Kasumi-1 (cell line): ENCODE results near the gene GLI3.
A peak's percentile ranks its signal among the peaks of the same experiment; 100 is the strongest.

ENCODE experiments used
- DNase-seq, 2 experiments: peaks; one replicate each; lab custom pipeline; 2025; lab: John Stamatoyannopoulos, UW

The GLI3 gene

DNA sequence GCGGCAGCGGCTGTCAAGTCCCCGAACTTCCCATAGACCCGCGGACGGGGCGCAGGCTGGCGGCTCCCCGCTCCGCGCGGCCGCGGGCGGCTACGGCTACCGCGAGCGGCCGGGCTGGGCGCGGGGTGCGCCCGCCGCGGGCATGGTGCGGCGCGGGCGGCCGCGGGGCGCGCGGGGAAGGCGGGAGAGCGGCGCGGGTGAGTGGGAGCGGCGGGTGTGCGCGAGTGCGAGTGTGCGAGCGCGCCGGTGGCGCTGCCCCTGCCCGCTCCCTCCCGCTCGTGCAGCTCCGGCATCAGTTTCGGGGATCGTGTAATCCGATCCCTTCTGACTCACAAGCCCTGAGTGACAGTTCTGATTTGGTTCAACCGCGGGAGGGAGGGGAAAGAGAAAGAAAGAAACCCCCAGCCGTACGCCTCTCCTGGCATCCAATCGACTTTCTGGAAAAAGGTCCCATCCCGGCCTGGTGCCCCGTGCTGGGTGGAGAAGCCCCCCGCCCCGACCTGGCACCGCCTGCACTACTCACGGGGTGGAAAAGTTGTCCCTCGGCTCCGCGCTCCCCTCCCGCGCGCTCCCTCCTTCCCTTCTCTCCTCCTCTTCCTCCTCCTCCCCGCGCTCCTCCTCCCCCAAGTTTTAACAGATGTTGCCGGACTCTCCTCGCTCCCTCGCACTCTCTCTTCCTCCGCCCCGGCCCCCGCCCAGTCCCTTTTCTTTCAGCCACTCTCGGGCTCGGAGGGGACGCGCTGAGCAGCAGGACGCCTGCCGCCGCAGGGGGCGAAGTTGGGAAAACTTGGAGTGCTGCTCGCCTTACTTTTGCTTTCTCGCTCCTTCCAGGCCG is at the start of gene GLI3:
GLI3 (minus strand) TSS at position 234 of the 835 bp plus-strand sequence. CDS start 13,956 bp downstream, outside the sequence.
- DNase-seq = peak; percentile 84

GRCh38 chr7:42285383-42285824 is 48.4 kb upstream of the GLI3 start:
- no peak for DNase-seq

DNA sequence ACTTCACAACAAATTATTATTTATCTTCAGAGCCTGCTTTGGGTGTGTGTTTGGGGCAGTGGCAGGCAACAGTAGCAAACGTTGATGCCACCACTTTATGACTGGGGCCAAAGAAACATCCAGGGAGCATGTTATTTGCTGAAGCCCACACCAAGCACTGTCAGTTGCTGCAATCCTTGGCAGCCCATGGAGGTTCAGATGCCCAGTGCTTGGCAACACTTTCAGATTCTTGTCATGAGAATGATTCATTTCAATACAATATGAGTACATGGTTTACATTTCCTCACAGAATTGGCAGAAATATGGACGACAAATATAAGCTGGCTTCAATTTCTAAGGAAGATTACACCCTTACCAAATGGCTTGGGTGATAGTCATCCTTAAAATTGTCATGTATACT is 46.5 kb upstream of the GLI3 start:
- no peak for DNase-seq

DNA sequence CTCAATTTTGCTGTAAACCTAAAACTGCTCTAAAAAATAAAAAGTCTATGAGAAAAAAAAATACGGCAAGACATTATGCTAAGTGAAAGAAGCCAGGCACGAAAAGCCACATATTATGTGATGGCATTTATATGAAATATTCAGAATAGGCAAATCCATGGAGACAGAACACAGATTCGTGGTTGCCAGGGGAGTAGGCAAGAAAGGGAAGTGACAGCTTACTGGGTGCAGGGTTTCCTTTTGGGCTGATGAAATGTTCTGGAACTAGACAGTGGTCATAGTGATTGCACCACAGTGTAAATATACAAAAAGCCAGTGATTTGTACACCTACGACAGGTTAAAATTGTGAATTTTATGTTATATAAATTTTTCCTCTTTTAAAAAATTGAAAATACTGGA is 41.3 kb upstream of the GLI3 start:
- DNase-seq = peak; percentile 36 to 52

DNA sequence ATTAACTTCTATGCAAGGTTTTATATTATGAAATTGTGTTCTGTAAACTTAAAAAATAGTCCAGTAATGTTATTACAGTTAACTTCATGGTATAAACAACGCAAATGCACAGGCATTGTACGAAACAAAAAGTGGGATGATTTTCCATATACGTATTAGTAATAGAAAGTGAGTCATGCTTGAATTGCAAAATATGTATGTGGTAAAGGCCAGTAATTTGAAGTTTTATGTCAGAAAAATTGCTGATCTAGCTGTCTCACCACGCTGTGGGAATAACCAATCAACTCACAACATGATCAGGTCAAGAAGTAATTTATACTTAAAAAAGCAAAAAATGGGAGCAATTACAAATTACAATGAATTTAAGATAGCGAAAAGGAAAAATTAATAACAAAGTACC is 37.0 kb upstream of the GLI3 start:
- no peak for DNase-seq

DNA sequence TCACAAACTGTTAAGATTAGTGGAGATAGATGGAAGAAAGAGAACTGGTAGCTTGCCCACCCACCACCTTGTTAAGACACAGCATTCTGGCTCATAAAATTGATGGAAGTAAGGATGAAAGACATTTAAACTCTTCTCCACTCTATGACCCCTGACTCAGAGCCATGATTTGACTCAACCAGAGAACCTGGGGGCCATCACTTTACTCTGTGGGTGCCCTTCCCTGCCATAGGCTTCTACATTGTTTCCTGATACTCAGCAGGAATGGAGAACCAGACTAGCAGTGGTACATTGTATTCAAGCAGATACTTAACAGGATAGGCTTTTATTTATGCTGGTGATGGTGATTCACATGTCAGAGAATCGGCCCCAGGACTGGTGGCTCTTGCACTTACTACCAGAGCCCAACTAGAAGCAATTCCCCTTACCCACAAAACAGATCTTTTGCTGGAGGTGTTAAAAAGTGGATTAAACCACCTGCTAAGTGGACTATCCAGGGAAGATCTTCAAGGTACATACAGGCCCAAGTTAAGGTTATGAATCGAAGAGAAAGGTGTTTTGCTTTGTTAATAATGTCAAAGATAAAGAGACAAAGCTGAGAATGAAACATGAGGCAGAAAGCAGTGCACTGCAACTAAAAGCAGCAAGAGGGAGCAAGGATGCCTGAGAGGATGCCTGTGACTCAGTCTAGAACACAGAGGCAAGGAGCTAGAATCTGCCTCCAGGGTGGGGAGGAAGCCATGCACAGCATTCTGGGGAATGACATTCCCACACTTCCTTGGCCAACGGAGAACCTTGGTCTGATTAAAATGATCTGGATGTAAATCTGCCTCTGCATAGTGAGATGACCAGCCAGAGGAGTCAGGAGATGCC is 36.0 kb upstream of the GLI3 start:
- DNase-seq = peak; percentile 8 to 16

DNA sequence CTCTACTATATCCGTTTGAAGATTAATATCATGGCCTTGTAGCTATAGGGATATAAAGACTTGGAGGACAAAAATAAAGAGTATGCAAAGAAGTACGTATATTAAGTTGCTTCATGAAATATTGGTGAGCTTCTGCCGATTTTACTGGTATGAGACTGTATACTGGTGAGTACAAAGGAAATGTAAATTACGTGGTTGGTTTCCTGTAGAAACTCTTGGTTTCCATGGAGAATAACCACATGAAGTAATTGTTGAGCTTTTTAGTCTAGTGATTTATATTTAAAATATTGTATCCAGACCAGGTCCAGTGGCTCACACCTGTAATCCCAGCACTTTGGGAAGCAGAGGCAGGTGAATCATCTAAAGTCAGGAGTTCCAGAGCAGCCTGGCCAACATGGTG is 32.2 kb upstream of the GLI3 start:
- DNase-seq = peak in 1 of 2 experiments; percentile 28

GRCh38 chr7:42264702-42265101 is 27.7 kb upstream of the GLI3 start:
- DNase-seq = no peak

- no peak for DNase-seq
Observed at GRCh38 chr7:42263971-42264370, 27.0 kb upstream of the GLI3 start.

- no peak for DNase-seq
Observed at GRCh38 chr7:42262964-42263363, 26.0 kb upstream of the GLI3 start.

GRCh38 chr7:42254217-42254616 is 17.2 kb upstream of the GLI3 start:
- no peak for DNase-seq

- no peak for DNase-seq
Observed at GRCh38 chr7:42253316-42253715, 16.3 kb upstream of the GLI3 start.

DNA sequence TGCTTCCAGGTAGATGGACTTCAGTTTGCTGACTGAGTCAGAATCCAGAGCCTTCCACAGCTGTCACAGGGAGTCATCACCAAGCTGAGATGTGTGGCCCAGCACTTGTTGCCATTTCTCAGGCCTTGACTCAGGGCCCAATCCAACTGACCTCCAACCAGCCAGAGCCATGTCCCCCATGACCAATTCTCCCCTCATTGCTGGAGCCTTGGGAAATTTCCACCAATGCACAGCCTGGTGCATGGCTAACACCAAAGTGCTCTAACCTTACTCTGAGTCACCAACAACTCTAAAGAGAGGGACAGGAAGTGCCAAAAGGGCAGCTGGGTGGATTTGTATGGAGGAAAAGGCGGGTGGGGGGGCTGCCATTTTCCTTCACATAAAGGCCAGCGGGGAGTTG is 13.4 kb upstream of the GLI3 start:
- no peak for DNase-seq

GRCh38 chr7:42248579-42248978 is 11.6 kb upstream of the GLI3 start:
- DNase-seq = no peak

DNA sequence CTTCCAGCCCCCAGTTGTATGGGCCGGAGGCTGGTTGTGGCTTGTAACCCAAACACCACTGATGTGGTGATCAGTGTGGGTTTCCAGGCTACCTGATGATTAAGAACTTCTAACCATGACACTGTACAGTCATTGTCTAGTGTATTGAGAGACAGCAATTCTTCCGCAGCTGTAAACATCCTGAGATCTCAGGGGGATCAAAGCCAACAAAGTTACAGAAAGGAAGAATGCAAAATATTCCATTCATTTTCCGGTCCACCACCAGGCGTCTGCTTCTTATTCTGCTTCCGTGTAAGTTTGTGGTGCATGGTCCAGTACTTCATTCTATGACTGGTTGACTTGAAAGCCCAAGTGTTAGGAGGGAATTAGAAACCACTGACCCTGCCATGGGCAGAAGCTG is 10.3 kb upstream of the GLI3 start:
- DNase-seq = no peak

- DNase-seq = no peak
Observed at GRCh38 chr7:42244828-42245227, 7.8 kb upstream of the GLI3 start.

DNA sequence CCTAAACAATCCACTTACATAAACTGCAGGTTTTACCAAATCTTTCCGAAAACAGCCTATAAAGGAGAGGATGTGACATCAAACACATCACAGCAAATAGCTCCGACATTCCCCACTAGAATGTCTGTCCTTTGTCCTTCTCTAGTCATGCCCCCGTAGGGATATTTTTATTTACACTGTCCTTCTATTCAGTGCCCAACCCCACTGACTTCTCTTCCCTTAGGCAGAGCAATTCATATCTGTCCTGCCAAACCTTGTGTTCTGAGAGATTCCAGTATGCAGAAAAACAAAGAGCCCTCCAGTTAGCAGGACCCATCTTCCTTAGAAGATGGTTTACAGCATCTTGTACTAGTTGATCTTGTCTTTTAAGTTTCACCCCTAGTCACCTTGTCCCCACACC is 5.4 kb upstream of the GLI3 start:
- no peak for DNase-seq

GRCh38 chr7:42241424-42241823 is 4.4 kb upstream of the GLI3 start:
- no peak for DNase-seq

- no peak for DNase-seq
Observed at GRCh38 chr7:42240416-42240815, 3.4 kb upstream of the GLI3 start.

DNA sequence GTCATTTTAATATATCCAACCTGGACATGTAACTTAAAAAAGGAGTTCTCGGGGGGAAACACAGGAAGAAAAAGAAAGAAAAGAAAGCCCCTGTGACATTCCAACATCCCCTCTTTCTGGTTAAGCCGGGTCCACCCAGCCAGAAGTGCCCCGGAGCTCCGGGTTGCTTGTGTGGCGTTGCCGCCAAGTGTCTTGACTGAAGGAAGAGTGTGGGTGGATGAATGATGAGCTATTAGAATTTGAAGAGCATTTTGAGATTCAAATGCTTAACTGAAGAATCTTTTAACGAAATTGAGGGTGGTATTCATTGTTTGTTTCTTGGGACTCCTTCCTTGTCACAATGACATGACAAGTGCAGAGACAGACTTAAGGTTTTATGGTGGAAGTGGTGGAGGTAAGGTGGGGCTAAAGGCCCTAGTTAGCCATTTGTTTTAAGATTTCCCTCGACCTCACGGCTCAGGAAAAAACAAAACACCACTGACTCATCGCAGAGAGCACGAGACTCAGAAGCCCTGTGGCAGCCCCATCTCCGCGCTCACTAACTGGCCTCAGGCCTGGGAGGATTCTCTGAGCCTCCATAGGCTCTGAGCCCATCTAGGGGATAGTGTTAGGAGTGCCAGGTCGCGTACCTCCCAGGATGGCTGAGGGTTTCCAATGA is 1.8 kb upstream of the GLI3 start:
- DNase-seq = no peak

GRCh38 chr7:42237811-42238541 is 967 bp upstream of the GLI3 start:
- DNase-seq = peak in 1 of 2 experiments; percentile 40
